HG03196 (cell line): ENCODE measurements around the gene MEF2C.
"Not testable (repeated sequence)": the region's sequence is repeated elsewhere in the genome, so short reads cannot be mapped to it uniquely, and the experiment has no call there.

Source experiments
- ATAC-seq: cut with Tn5 transposase; IDR thresholded peaks from one replicate; pipeline ENCODE4 v1.9.1; 2021; ENCODE audit not compliant: unreplicated experiment

Gene MEF2C

GRCh38 chr5:88883059-88883835 is at the start of gene MEF2C:
TSS of gene MEF2C (minus strand) at chr5:88883184. CDS start at chr5:88823788, 59,396 bp downstream.
- ATAC-seq: peak; percentile 25

- no peak for ATAC-seq
Measured at GRCh38 chr5:88932541-88932940, 49.6 kb upstream of the MEF2C start.

- no peak for ATAC-seq
Measured at GRCh38 chr5:88930335-88930734, 47.4 kb upstream of the MEF2C start.

- ATAC-seq: no peak
Measured at GRCh38 chr5:88929385-88929784, 46.4 kb upstream of the MEF2C start.

GRCh38 chr5:88926774-88927173 is 43.8 kb upstream of the MEF2C start:
- ATAC-seq: no peak

GRCh38 chr5:88925692-88926490 is 42.9 kb upstream of the MEF2C start:
- no peak for ATAC-seq

- no peak for ATAC-seq
Measured at GRCh38 chr5:88924330-88924657, 41.3 kb upstream of the MEF2C start.

- ATAC-seq: no peak
Measured at GRCh38 chr5:88923623-88924329, 40.8 kb upstream of the MEF2C start.

GRCh38 chr5:88912743-88913142 is 29.8 kb upstream of the MEF2C start:
- not testable (repeated sequence) for ATAC-seq

- ATAC-seq: not testable (repeated sequence)
Measured at GRCh38 chr5:88911059-88911572, 28.1 kb upstream of the MEF2C start.

GRCh38 chr5:88904478-88904877 is 21.5 kb upstream of the MEF2C start:
- not testable (repeated sequence) for ATAC-seq

GRCh38 chr5:88903966-88904365 is 21.0 kb upstream of the MEF2C start:
- not testable (repeated sequence) for ATAC-seq

- not testable (repeated sequence) for ATAC-seq
Measured at GRCh38 chr5:88901077-88901476, 18.1 kb upstream of the MEF2C start.

GRCh38 chr5:88899096-88899737 is 16.2 kb upstream of the MEF2C start:
- ATAC-seq: no peak

- ATAC-seq: no peak
Measured at GRCh38 chr5:88897748-88898147, 14.8 kb upstream of the MEF2C start.

GRCh38 chr5:88895681-88896501 is 12.9 kb upstream of the MEF2C start:
- no peak for ATAC-seq

GRCh38 chr5:88892669-88893068 is 9.7 kb upstream of the MEF2C start:
- no peak for ATAC-seq

- ATAC-seq: no peak
Measured at GRCh38 chr5:88890070-88890781, 7.2 kb upstream of the MEF2C start.
